Measurements from ENCODE around the gene MARK3. TPM values are rescaled to one million over a fixed set of nuclear protein-coding genes. Genes with fewer than 3 reads are reported as not detected.

MARK3 gene
- total and polyA plus RNA-seq, 2 of the 13 experiments (the other 11 are each of a cell fraction or from before 2014, with no cell fraction given), result 47.7 to 56.6 TPM

DNA sequence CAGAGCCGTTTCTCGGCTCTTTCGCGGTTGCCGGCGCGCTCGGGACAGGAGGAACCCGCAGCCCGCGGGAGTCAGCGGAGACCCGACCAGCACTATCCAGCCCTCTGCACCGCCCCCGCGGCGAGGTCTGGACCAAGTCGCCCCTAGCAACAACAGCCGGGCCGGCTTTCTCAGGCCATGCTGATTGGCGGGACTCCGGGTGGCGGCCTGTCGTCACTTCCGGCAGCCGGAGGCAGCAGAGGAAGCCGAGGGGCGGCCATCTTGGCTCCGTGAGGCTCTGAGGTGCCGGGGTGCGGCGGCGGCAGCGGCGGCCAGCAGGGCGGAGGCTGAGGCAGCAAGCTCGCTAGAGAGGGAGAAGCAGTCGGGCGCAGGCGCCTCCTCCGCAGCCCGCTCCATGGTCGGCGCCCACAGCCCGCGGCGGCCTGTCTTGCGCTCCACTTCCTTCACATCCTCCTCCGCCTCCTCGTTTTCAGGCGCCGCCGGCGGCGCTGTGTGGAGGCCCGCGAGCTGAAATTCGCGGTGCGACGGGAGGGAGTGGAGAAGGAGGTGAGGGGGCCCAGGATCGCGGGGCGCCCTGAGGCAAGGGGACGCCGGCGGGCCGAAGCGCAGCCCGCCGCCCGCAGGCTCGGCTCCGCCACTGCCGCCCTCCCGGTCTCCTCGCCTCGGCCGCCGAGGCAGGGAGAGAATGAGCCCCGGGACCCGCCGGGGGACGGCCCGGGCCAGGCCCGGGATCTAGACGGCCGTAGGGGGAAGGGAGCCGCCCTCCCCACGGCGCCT lies at the start of gene MARK3 (continued):
- no peak for TF ChIP-seq KLF12 (CRISPR knock-in tag; IDR thresholded peaks at IDR 0.05; ENCODE audit: borderline replicate concordance)
- TF ChIP-seq ZNF782 (CRISPR knock-in tag; IDR thresholded peaks at IDR 0.05; ENCODE audit: borderline replicate concordance), result no peak; the same call in 1 of the 2 replicates
- TF ChIP-seq, protein P1, sequence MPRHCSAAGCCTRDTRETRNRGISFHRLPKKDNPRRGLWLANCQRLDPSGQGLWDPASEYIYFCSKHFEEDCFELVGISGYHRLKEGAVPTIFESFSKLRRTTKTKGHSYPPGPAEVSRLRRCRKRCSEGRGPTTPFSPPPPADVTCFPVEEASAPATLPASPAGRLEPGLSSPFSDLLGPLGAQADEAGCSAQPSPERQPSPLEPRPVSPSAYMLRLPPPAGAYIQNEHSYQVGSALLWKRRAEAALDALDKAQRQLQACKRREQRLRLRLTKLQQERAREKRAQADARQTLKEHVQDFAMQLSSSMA (CRISPR knock-in tag; IDR thresholded peaks at IDR 0.05), result no peak
- 0 out of 2 replicates have a peak, but pooled peaks have one; percentile 40 for TF ChIP-seq PCBP1 (IDR thresholded peaks at IDR 0.05; ENCODE audit: borderline replicate concordance, low read depth, low read length)
- TF ChIP-seq, protein P2, sequence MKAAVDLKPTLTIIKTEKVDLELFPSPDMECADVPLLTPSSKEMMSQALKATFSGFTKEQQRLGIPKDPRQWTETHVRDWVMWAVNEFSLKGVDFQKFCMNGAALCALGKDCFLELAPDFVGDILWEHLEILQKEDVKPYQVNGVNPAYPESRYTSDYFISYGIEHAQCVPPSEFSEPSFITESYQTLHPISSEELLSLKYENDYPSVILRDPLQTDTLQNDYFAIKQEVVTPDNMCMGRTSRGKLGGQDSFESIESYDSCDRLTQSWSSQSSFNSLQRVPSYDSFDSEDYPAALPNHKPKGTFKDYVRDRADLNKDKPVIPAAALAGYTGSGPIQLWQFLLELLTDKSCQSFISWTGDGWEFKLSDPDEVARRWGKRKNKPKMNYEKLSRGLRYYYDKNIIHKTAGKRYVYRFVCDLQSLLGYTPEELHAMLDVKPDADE (CRISPR knock-in tag; IDR thresholded peaks at IDR 0.05), result no peak
- TF ChIP-seq SP5 (CRISPR knock-in tag; IDR thresholded peaks at IDR 0.05; ENCODE audit: borderline replicate concordance, low read depth), result no peak
- TF ChIP-seq MYC (CRISPR knock-in tag; IDR thresholded peaks at IDR 0.05; ENCODE audit: borderline replicate concordance), result peak; percentile 22; the same call in 1 of the 2 replicates
- TF ChIP-seq, protein P3, sequence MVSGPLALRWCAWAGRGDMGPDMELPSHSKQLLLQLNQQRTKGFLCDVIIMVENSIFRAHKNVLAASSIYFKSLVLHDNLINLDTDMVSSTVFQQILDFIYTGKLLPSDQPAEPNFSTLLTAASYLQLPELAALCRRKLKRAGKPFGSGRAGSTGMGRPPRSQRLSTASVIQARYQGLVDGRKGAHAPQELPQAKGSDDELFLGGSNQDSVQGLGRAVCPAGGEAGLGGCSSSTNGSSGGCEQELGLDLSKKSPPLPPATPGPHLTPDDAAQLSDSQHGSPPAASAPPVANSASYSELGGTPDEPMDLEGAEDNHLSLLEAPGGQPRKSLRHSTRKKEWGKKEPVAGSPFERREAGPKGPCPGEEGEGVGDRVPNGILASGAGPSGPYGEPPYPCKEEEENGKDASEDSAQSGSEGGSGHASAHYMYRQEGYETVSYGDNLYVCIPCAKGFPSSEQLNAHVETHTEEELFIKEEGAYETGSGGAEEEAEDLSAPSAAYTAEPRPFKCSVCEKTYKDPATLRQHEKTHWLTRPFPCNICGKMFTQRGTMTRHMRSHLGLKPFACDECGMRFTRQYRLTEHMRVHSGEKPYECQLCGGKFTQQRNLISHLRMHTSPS (CRISPR knock-in tag; IDR thresholded peaks at IDR 0.05; ENCODE audit: low read depth), result peak; percentile 41; the same call in 1 of the 2 replicates
- TF ChIP-seq HNF4A (CRISPR knock-in tag; IDR thresholded peaks at IDR 0.05), result no peak; the same call in 1 of the 2 replicates
- no peak for TF ChIP-seq SP1 (IDR thresholded peaks at IDR 0.05)
- peak; percentile 38; the same call in 1 of the 2 replicates for TF ChIP-seq SP1 (CRISPR knock-in tag; IDR thresholded peaks at IDR 0.05)
- TF ChIP-seq KDM5A (IDR thresholded peaks at IDR 0.05; ENCODE audit: borderline replicate concordance, low read length), result peak; percentile 69
- TF ChIP-seq RNF2 (conservative IDR thresholded peaks at IDR 0.05; ENCODE audit: low read depth), result no peak; the same call in 1 of the 2 replicates
- TF ChIP-seq, protein P4, sequence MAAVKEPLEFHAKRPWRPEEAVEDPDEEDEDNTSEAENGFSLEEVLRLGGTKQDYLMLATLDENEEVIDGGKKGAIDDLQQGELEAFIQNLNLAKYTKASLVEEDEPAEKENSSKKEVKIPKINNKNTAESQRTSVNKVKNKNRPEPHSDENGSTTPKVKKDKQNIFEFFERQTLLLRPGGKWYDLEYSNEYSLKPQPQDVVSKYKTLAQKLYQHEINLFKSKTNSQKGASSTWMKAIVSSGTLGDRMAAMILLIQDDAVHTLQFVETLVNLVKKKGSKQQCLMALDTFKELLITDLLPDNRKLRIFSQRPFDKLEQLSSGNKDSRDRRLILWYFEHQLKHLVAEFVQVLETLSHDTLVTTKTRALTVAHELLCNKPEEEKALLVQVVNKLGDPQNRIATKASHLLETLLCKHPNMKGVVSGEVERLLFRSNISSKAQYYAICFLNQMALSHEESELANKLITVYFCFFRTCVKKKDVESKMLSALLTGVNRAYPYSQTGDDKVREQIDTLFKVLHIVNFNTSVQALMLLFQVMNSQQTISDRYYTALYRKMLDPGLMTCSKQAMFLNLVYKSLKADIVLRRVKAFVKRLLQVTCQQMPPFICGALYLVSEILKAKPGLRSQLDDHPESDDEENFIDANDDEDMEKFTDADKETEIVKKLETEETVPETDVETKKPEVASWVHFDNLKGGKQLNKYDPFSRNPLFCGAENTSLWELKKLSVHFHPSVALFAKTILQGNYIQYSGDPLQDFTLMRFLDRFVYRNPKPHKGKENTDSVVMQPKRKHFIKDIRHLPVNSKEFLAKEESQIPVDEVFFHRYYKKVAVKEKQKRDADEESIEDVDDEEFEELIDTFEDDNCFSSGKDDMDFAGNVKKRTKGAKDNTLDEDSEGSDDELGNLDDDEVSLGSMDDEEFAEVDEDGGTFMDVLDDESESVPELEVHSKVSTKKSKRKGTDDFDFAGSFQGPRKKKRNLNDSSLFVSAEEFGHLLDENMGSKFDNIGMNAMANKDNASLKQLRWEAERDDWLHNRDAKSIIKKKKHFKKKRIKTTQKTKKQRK (IDR thresholded peaks at IDR 0.05; ENCODE audit: low read length), result no peak
- no peak for TF ChIP-seq ZFYVE20 (CRISPR knock-in tag; IDR thresholded peaks at IDR 0.05; ENCODE audit: borderline replicate concordance, low read depth)
- TF ChIP-seq, protein P5, sequence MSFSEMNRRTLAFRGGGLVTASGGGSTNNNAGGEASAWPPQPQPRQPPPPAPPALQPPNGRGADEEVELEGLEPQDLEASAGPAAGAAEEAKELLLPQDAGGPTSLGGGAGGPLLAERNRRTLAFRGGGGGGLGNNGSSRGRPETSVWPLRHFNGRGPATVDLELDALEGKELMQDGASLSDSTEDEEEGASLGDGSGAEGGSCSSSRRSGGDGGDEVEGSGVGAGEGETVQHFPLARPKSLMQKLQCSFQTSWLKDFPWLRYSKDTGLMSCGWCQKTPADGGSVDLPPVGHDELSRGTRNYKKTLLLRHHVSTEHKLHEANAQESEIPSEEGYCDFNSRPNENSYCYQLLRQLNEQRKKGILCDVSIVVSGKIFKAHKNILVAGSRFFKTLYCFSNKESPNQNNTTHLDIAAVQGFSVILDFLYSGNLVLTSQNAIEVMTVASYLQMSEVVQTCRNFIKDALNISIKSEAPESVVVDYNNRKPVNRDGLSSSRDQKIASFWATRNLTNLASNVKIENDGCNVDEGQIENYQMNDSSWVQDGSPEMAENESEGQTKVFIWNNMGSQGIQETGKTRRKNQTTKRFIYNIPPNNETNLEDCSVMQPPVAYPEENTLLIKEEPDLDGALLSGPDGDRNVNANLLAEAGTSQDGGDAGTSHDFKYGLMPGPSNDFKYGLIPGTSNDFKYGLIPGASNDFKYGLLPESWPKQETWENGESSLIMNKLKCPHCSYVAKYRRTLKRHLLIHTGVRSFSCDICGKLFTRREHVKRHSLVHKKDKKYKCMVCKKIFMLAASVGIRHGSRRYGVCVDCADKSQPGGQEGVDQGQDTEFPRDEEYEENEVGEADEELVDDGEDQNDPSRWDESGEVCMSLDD (CRISPR knock-in tag; IDR thresholded peaks at IDR 0.05; ENCODE audit: borderline replicate concordance), result no peak
- no peak for TF ChIP-seq FIP1L1 (IDR thresholded peaks at IDR 0.05; ENCODE audit: borderline replicate concordance, insufficient read depth, low read depth, low read length)
